GM12891 (cell line): ENCODE data around the gene COP1.

ENCODE experiments used
- POLR2A ChIP-seq: IDR thresholded peaks from 2 replicates; pipeline ENCODE4 v1.6.1; 2011; ENCODE audit warnings: low read depth, low read length, control low read depth
- POLR2AphosphoS5 ChIP-seq: IDR thresholded peaks from 2 replicates; pipeline ENCODE4 v1.6.1; 2011; ENCODE audit warnings: low read depth, low read length, control low read depth
- SPI1 ChIP-seq: IDR thresholded peaks from 2 replicates; pipeline ENCODE4 v1.6.1; 2011; ENCODE audit warnings: low read depth, low read length, control low read depth
- TAF1 ChIP-seq: IDR thresholded peaks from 2 replicates; pipeline ENCODE4 v1.6.1; 2011; ENCODE audit warnings: low read depth, low read length, control low read depth

- no peak for TF ChIP-seq POLR2A
- no peak for TF ChIP-seq TAF1
- TF ChIP-seq POLR2AphosphoS5: no peak
- no peak for TF ChIP-seq SPI1
These were observed 8.9 kb upstream of the COP1 start for GRCh38 chr1:176216031-176216430.
